ENCODE results near the gene POP4. TPM values are rescaled to one million over a fixed set of nuclear protein-coding genes. Genes with fewer than 3 reads are reported as not detected.

Gene POP4
- total RNA-seq, 2 donors from 2014 or later, result 62.1 to 94.2 TPM

DNA sequence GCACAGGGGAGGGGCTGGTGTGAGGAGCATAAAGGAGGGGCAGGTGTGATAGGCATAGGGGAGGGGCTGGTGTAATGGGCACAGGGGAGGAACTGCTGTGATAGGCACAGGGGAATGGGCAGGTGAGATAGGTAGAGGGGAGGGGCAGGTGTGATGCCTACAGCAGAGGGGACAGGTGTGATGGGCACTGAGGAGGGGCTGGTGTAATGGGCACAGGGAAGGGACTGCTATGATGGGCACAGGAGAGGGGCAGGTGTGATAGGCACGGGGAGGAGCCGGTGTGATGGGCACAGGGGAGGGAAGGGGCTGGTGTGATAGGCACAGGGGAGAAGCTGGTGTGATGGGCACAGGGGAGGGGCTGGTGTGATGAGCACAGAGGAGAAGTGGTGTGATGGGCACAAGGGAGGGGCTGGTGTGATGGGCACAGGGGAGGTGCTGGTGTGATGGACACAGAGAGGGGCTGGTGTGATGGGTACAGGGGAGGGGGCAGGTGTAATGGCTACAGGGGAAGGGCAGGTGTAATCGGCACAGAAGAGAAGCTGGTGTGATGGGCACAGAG lies 39.5 kb upstream of the POP4 start:
- Histone ChIP-seq H3K9me3 (no peaks in the 10 kb centered on the region), H3K27me3 (replicated peaks; ENCODE audit: insufficient read depth) (peaks cover 4% of the 10 kb centered on the region), H3K4me1 (replicated peaks) (no peaks in the 10 kb centered on the region), H3K27ac (no peak overlapping the region), H3K36me3 (no peaks in the 10 kb centered on the region), H3K4me3 (no peak overlapping the region)
- TF ChIP-seq, protein P1, sequence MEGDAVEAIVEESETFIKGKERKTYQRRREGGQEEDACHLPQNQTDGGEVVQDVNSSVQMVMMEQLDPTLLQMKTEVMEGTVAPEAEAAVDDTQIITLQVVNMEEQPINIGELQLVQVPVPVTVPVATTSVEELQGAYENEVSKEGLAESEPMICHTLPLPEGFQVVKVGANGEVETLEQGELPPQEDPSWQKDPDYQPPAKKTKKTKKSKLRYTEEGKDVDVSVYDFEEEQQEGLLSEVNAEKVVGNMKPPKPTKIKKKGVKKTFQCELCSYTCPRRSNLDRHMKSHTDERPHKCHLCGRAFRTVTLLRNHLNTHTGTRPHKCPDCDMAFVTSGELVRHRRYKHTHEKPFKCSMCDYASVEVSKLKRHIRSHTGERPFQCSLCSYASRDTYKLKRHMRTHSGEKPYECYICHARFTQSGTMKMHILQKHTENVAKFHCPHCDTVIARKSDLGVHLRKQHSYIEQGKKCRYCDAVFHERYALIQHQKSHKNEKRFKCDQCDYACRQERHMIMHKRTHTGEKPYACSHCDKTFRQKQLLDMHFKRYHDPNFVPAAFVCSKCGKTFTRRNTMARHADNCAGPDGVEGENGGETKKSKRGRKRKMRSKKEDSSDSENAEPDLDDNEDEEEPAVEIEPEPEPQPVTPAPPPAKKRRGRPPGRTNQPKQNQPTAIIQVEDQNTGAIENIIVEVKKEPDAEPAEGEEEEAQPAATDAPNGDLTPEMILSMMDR (IDR thresholded peaks at IDR 0.05), result no peak
- TF ChIP-seq POLR2A (IDR thresholded peaks at IDR 0.05) (no peak), POLR2AphosphoS5 (IDR thresholded peaks at IDR 0.05) (no peak)
- 94% methylated on average over 3 of the region's 3 CpGs for whole genome bisulfite sequencing
- intact Hi-C loops (cut with DNase I), result no loop called here
- DNase-seq (ENCODE audit: low spot score), result no peak

DNA sequence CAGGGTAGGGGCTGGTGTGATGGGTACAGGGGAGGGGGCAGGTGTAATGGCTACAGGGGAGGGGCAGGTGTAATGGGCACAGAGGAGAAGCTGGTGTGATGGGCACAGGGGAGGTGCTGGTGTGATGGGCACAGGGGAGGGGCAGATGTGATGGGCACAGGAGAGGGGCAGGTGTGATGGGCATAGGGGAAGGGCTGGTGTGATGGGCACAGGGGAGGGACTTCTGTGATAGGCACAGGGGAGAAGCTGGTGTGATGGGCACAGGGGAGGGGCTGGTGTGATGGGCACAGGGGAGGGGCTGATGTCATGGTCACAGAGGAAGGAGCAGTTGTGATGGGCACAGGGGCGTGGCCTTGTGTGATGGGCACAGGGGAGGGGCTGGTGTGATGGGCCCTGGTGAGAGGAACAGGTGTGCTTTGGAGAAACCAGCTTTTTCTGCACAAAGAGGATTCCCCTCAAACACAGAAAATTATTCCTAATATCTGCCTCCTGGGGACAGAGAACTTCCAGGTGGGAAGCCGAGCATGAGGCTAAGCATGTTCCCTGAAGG lies 38.6 kb upstream of the POP4 start:
- WGBS, result 93% methylated on average over 2 of the region's 2 CpGs
- H3K27ac ChIP-seq, result no peak overlapping the region
- TF ChIP-seq, protein P1 (IDR thresholded peaks at IDR 0.05), result no peak
- no peak for TF ChIP-seq POLR2A (IDR thresholded peaks at IDR 0.05)
- no peak for TF ChIP-seq POLR2AphosphoS5 (IDR thresholded peaks at IDR 0.05)
- peaks cover 4% of the 10 kb centered on the region for H3K27me3 ChIP-seq (replicated peaks; ENCODE audit: insufficient read depth)
- no peak overlapping the region for H3K4me3 ChIP-seq
- no peaks in the 10 kb centered on the region for H3K9me3 ChIP-seq
- intact Hi-C loops (cut with DNase I), result no loop called here
- no peaks in the 10 kb centered on the region for H3K4me1 ChIP-seq (replicated peaks)
- no peaks in the 10 kb centered on the region for H3K36me3 ChIP-seq
- no peak for DNase-seq (ENCODE audit: low spot score)

DNA sequence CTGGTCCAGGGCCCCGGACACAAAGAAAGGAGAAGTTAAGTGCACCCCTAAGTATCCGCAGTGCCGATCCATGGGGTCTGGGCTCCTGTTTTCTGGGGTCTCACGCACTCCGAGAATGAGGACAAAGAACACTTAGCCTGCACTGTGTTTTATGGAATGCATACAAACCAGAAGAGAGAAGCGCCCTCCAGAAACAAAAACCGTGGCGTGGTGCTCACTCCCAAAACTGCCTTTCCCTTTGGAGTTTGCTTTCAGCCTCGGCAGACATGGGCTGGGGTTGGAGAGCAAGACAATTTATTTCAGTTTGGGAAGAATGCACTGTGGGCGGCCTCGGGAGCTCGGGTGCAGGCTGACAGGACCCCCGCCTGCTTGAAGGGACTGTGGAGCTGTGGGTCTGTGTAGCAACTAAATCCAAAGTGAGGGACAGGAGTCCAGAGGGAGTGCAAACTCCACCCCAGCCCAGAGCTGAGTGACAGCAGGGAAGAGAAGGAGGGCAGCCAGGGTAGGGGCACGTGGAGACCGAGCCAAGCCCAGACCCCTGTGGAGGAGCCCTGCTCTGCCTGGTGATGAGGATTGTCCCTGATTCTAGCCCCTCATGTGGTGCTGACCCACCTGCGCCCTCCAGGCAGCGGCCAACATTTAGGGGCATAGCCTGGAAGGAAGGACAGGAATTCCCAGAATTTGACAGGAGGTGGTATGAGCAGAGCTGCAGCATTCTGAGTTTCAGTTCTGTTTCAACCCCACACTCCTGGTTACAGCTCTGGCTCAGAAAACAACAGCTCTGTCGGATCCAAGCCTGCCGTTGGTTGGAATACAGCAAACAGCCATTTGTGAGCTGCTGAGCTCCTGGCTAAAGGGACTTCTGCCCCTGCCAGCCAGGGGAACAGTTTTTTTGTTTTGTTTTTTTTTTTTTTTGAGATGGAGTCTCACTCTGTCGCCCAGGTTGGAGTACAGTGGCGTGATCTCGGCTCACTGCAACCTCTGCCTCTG lies 37.8 kb upstream of the POP4 start:
- intact Hi-C loops (cut with DNase I), result no loop called here
- Histone ChIP-seq H3K4me1 (replicated peaks) (no peaks in the 10 kb centered on the region), H3K36me3 (no peaks in the 10 kb centered on the region), H3K4me3 (no peak overlapping the region), H3K27ac (no peak overlapping the region), H3K9me3 (no peaks in the 10 kb centered on the region), H3K27me3 (replicated peaks; ENCODE audit: insufficient read depth) (peaks cover 4% of the 10 kb centered on the region)
- DNase-seq (ENCODE audit: low spot score), result no peak
- 56% methylated on average over 22 of the region's 22 CpGs for WGBS
- TF ChIP-seq POLR2AphosphoS5 (IDR thresholded peaks at IDR 0.05) (no peak), POLR2A (IDR thresholded peaks at IDR 0.05) (no peak)
- TF ChIP-seq, protein P1 (IDR thresholded peaks at IDR 0.05), result no peak

DNA sequence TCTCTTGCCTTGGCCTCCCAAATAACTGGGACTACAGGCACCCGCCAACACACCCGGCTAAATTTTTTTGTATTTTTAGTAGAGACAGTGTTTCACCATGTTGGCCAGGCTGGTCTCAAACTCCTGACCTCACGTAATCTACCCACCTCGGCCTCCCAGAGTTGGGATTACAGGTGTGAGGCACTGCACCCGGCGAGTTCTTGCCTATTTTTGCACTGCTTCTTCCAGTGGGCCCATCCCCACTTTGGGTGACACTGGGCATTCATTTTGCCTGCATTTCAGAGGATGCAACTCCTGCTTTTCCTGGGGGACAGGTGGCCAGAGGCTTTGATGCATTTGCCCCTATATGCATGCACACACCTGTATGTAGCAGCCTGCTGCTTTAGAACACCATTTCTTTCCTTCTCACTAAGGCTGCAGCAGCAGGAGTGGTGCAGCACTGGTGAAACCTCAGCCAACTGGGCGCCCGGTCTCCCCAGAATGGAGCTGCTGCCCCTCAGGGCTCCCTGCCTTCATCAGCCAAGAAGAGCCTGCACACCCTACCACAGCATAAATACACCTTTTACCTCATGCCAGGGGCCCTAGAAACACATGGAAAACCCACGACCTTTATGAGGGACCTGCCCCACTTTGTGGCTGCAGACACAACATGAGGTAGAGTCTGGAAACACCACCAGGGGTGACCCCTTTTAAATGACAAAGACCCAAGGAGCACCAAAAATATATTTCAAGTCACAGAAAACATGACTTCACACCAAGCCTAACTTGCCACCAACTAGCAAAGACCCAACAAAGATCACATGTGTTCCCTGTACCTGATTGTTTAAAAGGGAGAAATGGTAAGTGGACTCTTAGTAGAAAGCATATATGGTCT lies 36.8 kb upstream of the POP4 start:
- DNase-seq (ENCODE audit: low spot score), result no peak
- TF ChIP-seq, protein P1 (IDR thresholded peaks at IDR 0.05), result no peak
- TF ChIP-seq POLR2AphosphoS5 (IDR thresholded peaks at IDR 0.05), result no peak
- no peaks in the 10 kb centered on the region for H3K9me3 ChIP-seq
- H3K4me3 ChIP-seq, result no peak overlapping the region
- peaks cover 7% of the 10 kb centered on the region for H3K27me3 ChIP-seq (replicated peaks; ENCODE audit: insufficient read depth)
- H3K27ac ChIP-seq, result no peak overlapping the region
- H3K36me3 ChIP-seq, result no peaks in the 10 kb centered on the region
- WGBS, result 74% methylated on average over 9 of the region's 9 CpGs
- intact Hi-C loops (cut with DNase I), result no loop called here
- H3K4me1 ChIP-seq (replicated peaks), result no peaks in the 10 kb centered on the region
